Measurements from ENCODE around the gene HECTD4.

HECTD4 gene

GRCh38 chr12:112347581-112347982, 34.6 kb downstream of the HECTD4 start:
- no peak for TF ChIP-seq CTCF (IDR thresholded peaks at IDR 0.05)
- Histone ChIP-seq H3K4me2 (ENCODE audit: low read length) (no peak overlapping the region), H3K9me3 (ENCODE audit: control insufficient read depth, low read length) (no peaks in the 10 kb centered on the region), H3K36me3 (ENCODE audit: control insufficient read depth, insufficient read depth, low read length) (no peaks in the 10 kb centered on the region), H3K27me3 (ENCODE audit: control insufficient read depth, insufficient read depth, low read length) (no peaks in the 10 kb centered on the region), H2AFZ (no peak overlapping the region), H3K27ac (no peak overlapping the region), H3K4me3 (ENCODE audit: low read depth, low read length) (no peak overlapping the region), H3K4me1 (peaks cover 4% of the 10 kb centered on the region), H3K9ac (no peak overlapping the region), H3K79me2 (peaks cover 40% of the 10 kb centered on the region)

- H3K9ac ChIP-seq, result no peak overlapping the region
- no peaks in the 10 kb centered on the region for H3K27me3 ChIP-seq (ENCODE audit: control insufficient read depth, insufficient read depth, low read length)
- H3K4me1 ChIP-seq, result peaks cover 4% of the 10 kb centered on the region
- H3K4me3 ChIP-seq (ENCODE audit: low read depth, low read length), result no peak overlapping the region
- no peak overlapping the region for H2AFZ ChIP-seq
- peaks cover 34% of the 10 kb centered on the region for H3K79me2 ChIP-seq
- H3K27ac ChIP-seq, result no peak overlapping the region
- H3K36me3 ChIP-seq (ENCODE audit: control insufficient read depth, insufficient read depth, low read length), result no peaks in the 10 kb centered on the region
- TF ChIP-seq CTCF (IDR thresholded peaks at IDR 0.05), result no peak
- H3K9me3 ChIP-seq (ENCODE audit: control insufficient read depth, low read length), result no peaks in the 10 kb centered on the region
- no peak overlapping the region for H3K4me2 ChIP-seq (ENCODE audit: low read length)
These were observed 36.0 kb downstream of the HECTD4 start for GRCh38 chr12:112346194-112346593.

- no peaks in the 10 kb centered on the region for H3K27me3 ChIP-seq (ENCODE audit: control insufficient read depth, insufficient read depth, low read length)
- H3K4me1 ChIP-seq, result no peaks in the 10 kb centered on the region
- H3K4me3 ChIP-seq (ENCODE audit: low read depth, low read length), result no peak overlapping the region
- no peak for TF ChIP-seq CTCF (IDR thresholded peaks at IDR 0.05)
- no peak overlapping the region for H2AFZ ChIP-seq
- no peak overlapping the region for H3K27ac ChIP-seq
- no peaks in the 10 kb centered on the region for H3K9me3 ChIP-seq (ENCODE audit: control insufficient read depth, low read length)
- no peak overlapping the region for H3K4me2 ChIP-seq (ENCODE audit: low read length)
- H3K79me2 ChIP-seq, result peaks cover 28% of the 10 kb centered on the region
- H3K36me3 ChIP-seq (ENCODE audit: control insufficient read depth, insufficient read depth, low read length), result no peaks in the 10 kb centered on the region
- no peak overlapping the region for H3K9ac ChIP-seq
These were observed 38.0 kb downstream of the HECTD4 start for GRCh38 chr12:112344220-112344619.

GRCh38 chr12:112342587-112342986, 39.6 kb downstream of the HECTD4 start:
- no peak for TF ChIP-seq CTCF (IDR thresholded peaks at IDR 0.05)
- Histone ChIP-seq H2AFZ (no peak overlapping the region), H3K4me3 (ENCODE audit: low read depth, low read length) (no peak overlapping the region), H3K27me3 (ENCODE audit: control insufficient read depth, insufficient read depth, low read length) (no peaks in the 10 kb centered on the region), H3K27ac (no peak overlapping the region), H3K4me2 (ENCODE audit: low read length) (no peak overlapping the region), H3K9me3 (ENCODE audit: control insufficient read depth, low read length) (no peaks in the 10 kb centered on the region), H3K9ac (no peak overlapping the region), H3K4me1 (no peaks in the 10 kb centered on the region), H3K36me3 (ENCODE audit: control insufficient read depth, insufficient read depth, low read length) (no peaks in the 10 kb centered on the region), H3K79me2 (peaks cover 31% of the 10 kb centered on the region)

- Histone ChIP-seq H3K27me3 (ENCODE audit: control insufficient read depth, insufficient read depth, low read length) (no peaks in the 10 kb centered on the region), H3K4me3 (ENCODE audit: low read depth, low read length) (no peak overlapping the region), H3K79me2 (peaks cover 26% of the 10 kb centered on the region), H2AFZ (no peak overlapping the region), H3K4me1 (no peaks in the 10 kb centered on the region), H3K9ac (no peak overlapping the region), H3K36me3 (ENCODE audit: control insufficient read depth, insufficient read depth, low read length) (no peaks in the 10 kb centered on the region), H3K9me3 (ENCODE audit: control insufficient read depth, low read length) (no peaks in the 10 kb centered on the region), H3K4me2 (ENCODE audit: low read length) (no peak overlapping the region), H3K27ac (no peak overlapping the region)
- TF ChIP-seq CTCF (IDR thresholded peaks at IDR 0.05), result no peak
These were observed 41.0 kb downstream of the HECTD4 start for GRCh38 chr12:112341046-112341825.

Measured in parathyroid adenoma (tissue), 2 donors.